ENCODE measurements around the gene GPX4.

GPX4 gene

GRCh38 chr19:1068009-1069001, 35.5 kb upstream of the GPX4 start:
- DNase-seq (ENCODE audit: low spot score): no peak

- DNase-seq (ENCODE audit: low spot score): peak; percentile 21
These were observed 34.6 kb upstream of the GPX4 start for GRCh38 chr19:1069009-1069779.

- DNase-seq (ENCODE audit: low spot score): no peak
These were observed 33.2 kb upstream of the GPX4 start for GRCh38 chr19:1070576-1070930.

- DNase-seq (ENCODE audit: low spot score): no peak
These were observed 32.6 kb upstream of the GPX4 start for GRCh38 chr19:1070931-1071791.

- DNase-seq (ENCODE audit: low spot score): no peak
These were observed 31.3 kb upstream of the GPX4 start for GRCh38 chr19:1072371-1073015.

- no peak for DNase-seq (ENCODE audit: low spot score)
These were observed 30.5 kb upstream of the GPX4 start for GRCh38 chr19:1073063-1073955.

- no peak for DNase-seq (ENCODE audit: low spot score)
These were observed 29.8 kb upstream of the GPX4 start for GRCh38 chr19:1073956-1074517.

- DNase-seq (ENCODE audit: low spot score): peak; percentile 62
These were observed 29.1 kb upstream of the GPX4 start for GRCh38 chr19:1074544-1075283.

GRCh38 chr19:1076046-1076386, 27.8 kb upstream of the GPX4 start:
- DNase-seq (ENCODE audit: low spot score): no peak

- peak; percentile 85 for DNase-seq (ENCODE audit: low spot score)
These were observed 26.8 kb upstream of the GPX4 start for GRCh38 chr19:1076951-1077350.

GRCh38 chr19:1079566-1080111, 24.2 kb upstream of the GPX4 start:
- no peak for DNase-seq (ENCODE audit: low spot score)

- DNase-seq (ENCODE audit: low spot score): no peak
These were observed 23.2 kb upstream of the GPX4 start for GRCh38 chr19:1080360-1081161.

GRCh38 chr19:1081301-1082164, 22.3 kb upstream of the GPX4 start:
- no peak for DNase-seq (ENCODE audit: low spot score)

GRCh38 chr19:1082165-1082927, 21.4 kb upstream of the GPX4 start:
- DNase-seq (ENCODE audit: low spot score): peak; percentile 89

GRCh38 chr19:1082928-1083816, 20.6 kb upstream of the GPX4 start:
- DNase-seq (ENCODE audit: low spot score): no peak
